Ureter (tissue), 1 donor: Measurements from ENCODE around the gene CITED2. TPM values are rescaled to one million over a fixed set of nuclear protein-coding genes. Genes with fewer than 3 reads are reported as not detected.
"Not testable (repeated sequence)": the region's sequence is repeated elsewhere in the genome, so short reads cannot be mapped to it uniquely, and the experiment has no call there.

ENCODE experiments used
- DNase-seq: peaks from one replicate; pipeline ENCODE4 v3.0.0-alpha.2; 2020; ENCODE audit warnings: low spot score
- total RNA-seq: library from RNA; stranded (reverse); gene quantifications from one replicate; pipeline ENCODE4 v1.2.4, GENCODE V29; 2023
- donor health status: DM: yes; HTN: yes; CAD: no.

CITED2 gene, protein sequence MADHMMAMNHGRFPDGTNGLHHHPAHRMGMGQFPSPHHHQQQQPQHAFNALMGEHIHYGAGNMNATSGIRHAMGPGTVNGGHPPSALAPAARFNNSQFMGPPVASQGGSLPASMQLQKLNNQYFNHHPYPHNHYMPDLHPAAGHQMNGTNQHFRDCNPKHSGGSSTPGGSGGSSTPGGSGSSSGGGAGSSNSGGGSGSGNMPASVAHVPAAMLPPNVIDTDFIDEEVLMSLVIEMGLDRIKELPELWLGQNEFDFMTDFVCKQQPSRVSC
- 67.0 TPM for total RNA-seq

DNA sequence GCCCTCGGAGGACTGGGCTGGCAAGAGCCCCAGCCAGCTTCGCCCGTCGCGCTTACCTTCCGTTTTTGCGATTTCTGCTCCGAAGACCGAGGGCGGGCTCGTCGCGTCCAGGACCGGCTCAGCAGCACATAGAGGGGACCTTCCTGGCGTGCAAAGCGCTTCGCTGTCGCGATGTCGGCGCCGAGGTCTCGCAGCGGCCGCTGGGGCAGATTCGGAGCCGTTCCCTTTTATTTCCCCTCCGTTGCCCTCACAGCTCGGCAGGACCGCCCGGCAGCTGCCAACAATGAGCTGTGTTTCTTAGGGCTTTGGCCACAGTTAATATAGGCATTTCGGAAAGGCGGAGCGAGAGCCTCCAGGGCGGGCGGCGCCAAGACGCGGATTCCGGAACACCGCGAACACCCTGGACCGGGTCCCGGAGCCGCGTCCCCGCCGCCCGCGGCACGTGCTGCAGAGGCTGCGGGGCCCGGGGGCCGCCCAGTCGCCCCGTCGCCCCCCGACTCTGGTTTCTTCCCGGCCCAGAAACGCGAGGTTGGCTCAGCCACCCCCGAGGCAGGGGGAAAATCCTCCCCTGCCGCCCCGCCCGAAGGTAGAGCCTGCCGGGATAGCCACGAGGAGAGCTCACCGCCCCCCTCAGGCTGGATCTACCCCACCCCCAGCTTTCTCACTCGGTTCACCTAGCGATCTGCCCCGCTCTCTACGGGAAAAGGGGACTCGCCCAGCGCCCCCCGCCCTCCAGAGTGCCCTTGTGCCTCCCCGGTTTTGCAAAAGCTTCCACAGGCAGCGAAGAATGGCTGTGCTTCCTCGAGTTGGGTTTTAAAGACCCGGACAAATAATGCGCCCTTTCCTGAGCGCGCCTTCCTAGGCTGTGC, at the start of gene CITED2:
Gene CITED2, minus strand, starts transcription at position 292 of the 869 bp plus-strand sequence. CDS start 704 bp downstream, outside the sequence.
- peak; percentile 95 for DNase-seq

DNA sequence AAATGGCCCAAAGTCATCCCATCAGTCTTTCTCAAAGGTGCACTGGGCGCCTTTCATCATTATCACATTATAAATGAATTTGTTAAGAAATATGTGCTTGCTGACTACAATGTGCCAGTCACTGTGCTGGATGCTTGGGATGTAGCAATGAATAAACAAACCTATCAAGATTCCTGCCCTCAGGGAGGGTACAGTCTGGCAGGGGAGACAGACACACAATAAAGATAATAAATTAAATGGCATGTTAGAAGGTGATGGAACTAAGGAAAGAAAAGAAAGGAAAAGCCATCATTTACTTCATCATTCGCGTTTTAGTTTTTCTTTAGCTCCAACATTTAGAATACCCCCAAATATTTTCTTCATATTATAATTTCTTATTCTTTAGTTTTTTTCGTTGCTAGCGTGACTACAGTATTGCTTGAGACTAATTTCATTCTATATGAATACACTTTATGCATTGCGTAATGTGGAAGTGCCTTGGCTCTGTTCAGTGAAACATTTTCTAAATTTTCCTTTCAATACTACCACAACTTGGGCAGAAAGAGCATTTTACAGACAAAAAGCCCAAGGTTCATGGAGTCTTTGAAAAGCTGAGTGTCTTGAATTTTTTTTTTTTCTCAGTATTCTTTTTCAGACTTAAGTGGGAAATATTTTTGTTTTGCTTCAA, 48.7 kb upstream of the CITED2 start:
- DNase-seq: no peak

DNA sequence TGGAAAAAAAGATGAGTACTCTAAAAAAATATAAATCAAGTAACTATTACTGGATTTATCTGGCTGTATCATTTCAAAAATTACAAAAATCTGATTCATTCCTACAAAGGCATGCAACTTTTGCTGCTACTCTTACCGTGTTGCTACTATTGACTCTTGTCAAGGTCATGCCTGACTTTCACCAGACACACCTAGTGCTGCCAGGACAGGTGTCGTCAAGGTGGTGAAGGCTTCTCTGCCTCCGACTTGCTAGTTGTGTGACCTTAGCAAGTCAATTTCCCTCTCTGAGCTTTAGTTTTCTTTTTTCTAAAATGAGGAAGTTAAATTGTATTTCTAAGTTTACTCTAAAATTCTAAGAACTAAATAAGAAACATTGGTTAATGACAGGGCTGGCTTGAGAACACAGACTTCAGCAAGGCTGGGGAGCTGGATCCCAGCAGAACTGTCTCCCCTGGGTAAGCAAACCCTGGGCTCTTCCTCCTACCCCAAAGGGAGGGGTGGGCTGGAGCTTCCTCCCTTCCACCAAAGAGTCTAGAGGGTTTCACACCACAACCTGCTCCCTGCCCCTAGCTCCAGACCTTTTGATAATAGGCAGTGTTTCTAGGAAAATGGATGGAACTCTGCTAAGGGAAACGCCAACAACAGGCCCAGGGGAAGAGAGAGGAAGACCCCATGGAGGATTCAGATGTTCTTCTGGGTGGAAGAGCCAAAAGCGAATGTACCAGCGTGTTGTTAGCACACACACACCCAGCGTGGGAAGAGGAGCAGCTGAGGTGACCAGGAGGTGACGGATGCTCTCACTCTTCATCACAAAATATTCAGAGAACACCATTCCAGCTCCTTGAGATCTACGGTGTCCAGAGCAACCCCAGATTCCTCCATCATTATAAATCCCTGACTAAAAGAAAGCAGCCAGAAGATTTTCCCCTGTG, 47.9 kb upstream of the CITED2 start:
- no peak for DNase-seq

DNA sequence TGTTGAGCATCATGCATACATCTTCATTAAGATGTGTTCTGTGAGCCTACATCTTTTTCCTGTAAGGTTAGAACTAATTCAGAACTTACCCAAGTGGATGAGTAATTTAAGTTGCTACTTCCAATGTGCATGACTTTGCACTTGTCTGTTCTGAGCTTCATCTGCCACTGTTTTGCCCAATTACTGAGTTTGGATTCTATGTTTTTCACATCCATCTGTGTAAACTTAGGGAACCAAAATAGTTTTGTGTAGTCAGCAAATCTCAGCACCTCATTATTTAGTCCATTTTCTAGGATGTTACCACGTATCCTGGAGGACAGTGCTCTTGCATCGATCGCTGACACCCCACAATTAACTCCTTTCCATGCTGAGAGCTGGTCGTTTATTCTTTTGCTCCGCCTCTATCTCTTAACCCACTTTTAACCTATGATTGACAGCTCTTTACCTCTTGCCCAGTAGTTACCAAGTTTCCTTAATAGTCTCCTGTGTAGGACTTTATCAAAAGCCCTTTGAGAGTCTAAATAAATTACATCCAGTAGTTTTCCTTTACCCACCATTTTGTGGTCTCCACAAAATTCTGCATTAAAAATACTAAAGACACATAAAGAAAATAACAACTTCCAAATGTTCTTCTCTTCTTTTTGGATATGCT, 44.2 kb upstream of the CITED2 start:
- no peak for DNase-seq

DNA sequence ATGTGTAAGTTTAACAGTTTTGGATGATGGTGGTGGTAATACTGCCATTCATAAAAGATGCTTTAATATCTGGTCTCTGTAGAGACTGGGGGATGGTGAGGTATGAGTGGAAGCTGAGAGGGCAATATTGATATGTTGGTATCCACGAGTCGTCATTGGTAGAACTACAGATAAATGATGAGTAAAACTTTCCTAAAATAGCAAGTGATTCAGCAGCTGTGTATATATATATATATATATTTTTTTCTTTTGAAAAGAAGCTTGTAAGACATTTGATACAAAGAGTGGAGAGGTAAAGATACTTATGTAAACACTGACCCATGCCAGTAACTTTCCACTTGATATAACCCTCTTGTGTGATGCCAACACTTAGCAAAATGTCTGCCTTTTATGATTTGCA, 41.7 kb upstream of the CITED2 start:
- DNase-seq: no peak

DNA sequence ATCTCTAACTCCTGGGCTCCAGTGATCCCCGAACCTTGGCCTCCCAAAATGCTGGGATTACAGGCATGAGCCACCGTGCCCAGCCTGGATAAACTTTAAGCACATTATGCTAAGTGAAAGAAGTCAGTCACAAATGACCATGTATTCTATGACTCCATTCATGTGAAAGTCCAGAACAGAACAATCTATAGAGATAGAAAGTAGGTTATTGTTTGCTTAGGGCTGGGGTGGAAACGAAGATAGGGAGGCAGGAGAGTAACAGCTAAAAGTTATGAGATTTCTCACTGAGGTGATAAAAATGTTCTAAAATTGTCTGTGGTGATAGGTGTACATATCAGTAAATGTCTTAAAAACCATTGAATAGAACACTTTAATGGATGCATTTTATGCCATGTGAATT, 40.9 kb upstream of the CITED2 start:
- DNase-seq: no peak

DNA sequence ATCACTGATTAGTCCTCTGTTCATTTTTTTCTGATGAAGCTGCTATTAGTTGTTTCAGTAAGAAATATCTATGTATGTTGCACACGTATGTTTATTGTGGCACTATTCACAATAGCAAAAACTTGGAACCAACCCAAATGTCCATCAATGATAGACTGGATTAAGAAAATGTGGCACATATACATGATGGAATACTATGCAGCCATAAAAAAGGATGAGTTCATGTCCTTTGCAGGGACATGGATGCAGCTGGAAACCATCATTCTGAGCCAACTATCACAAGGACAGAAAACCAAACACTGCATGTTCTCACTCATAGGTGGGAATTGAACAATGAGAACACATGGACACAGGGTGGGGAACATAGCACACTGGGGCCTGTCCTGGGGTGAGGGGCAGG, 37.7 kb upstream of the CITED2 start:
- not testable (repeated sequence) for DNase-seq

DNA sequence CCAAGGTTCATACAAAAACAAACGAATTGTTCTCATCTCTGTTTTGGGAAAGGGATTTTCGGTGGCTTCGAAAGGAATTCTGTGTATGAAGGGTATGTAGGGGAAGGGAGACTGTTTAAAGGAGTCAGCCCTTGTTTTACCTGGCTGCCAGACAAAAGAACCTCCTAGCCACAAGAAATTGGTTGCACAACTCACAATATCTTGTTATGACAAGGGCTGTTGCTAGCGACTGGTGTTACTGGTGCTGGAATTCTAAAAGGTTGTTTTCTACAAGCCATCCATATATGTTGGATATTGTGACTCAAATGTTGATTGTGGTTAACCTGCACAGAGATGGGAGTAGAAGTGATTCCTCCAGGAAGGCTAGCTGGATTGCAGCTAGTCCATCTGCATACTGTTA, 34.6 kb upstream of the CITED2 start:
- DNase-seq: no peak

DNA sequence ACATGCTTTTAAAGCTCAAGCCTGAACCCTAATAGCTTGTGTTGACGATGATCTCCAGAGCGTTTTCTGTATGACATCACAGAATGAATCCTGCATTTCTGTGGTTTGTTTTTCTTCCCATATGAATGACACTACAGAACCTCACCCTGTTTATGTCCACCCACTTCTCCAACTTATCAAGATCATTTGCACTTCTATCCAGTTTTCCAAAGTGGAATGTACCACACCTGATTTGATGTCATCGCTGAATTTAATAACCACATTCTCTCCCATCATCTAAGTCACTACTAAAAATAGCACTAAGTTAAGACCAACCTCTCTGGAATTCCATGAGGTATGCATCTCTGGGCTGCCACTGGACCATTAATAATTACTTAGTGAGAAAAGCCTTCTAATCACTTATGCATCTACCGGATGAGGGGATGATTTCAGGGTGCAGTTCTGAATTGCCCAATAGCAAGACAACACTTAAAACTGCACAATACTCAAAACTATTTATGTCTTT, 33.3 kb upstream of the CITED2 start:
- DNase-seq: no peak

DNA sequence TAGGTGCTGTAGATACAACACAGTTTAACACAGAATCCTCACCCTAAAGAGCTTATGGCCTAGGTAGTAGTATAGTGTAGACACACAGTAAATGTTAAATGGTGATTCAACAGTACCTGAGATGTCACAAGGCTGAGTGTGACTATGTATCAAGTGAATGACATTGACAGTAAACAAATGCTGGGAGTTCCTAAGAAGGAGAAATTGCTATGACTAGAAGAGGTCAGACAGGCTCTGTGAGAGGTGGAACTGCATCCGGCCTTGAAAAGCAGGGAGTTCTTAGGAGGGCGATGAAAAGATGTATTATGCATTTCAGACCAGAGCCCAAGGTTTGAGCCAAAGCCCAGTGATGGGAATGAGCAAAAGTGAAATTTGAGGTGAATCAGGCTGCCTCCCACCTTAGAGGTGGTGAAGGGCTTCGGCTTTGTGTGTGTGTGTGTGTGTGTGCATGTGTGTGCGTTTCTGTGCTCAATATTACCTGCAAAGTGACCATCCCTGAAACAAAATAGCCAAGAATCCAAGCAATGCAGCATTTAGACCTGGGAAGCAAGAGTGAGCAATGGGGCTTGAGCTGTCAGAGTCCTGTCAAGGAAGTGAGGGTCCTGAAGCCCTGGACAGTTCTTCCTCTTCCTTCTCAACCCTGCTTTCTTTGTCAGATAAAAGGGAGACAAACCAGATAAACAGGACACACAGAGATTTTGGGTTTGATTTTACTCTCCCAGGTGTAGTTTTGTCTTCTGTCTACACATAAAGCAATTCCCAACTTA, 32.3 kb upstream of the CITED2 start:
- no peak for DNase-seq

DNA sequence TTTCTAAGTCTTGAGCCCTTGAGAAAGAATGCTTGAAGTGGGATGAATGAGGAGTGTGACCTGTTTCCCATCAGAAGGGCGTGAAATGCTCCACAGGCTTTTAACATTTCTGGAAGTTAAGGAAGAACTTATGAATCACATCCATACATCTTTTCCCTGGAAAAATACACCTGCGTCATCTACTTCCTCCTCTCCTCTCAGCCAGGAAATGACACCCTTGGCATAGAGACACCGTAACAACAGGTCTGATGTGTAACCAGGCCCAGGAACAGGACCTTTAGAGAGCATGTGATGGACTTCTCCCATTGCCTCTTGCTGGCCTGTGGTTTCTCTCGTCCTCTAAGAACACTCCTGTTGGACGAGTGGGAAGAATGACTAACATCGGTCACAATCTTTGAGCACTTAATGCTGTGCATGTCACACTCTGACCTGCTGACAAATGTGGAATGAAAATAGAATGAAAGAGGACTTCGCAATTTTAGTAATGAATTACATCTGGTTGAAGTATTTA, 28.5 kb upstream of the CITED2 start:
- DNase-seq: no peak

DNA sequence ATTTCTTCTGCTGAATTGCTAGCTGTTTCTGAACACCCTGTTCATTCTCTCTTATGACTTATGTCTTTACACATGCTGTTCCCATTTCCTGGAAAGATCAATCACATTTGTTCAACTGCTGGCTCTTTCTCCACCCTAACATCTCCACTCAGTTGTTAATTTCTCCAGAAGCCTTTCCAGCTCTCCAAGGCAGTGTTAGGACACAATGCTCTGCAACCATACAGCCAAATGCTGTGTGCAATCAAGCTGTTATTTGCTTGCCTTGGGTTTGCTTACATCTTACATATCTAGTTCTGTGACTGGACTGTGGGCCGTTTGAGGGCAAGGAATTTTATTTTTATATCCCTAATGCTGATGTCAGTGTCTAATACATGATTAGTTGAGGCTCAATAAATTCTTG, 24.2 kb upstream of the CITED2 start:
- no peak for DNase-seq

DNA sequence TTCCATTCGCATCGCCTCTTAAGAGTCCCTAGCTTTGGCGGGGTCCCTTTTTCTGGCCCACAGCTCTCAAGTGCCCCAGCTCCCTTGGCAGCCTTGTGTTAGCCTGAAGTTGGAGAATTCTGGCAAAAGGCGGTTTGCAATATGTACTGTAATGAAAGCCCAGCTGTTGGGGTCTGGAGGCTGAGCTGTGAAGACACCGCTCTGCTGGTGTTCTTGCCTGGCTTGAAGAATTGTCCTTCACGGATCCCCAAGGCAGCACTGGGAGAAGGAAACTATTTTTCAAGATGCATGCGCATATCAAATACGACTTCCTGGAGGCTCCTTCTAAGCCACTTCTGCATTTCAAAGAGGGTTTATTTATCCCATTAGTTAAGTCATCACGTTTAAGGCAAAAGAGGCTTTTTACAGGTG, 21.4 kb upstream of the CITED2 start:
- DNase-seq: no peak

DNA sequence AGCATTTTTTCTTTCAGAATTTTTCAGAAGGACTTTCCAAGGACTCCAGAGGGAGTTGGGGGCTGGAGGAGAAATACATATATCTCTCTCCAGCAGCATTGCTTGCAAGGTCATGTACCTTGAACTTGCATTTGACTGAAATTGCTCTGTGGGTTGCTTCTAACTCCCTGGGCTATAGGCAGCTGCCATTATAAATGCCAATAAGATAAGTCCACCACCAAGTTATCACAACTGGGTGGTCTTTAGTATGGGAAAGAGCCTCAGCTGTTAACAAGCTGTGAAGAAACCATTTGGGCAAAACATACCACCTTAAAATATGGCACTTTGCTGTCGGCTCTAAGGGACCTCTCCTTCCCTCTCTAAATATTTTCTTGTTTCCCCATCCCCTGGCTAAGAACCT, 20.9 kb upstream of the CITED2 start:
- DNase-seq: no peak

DNA sequence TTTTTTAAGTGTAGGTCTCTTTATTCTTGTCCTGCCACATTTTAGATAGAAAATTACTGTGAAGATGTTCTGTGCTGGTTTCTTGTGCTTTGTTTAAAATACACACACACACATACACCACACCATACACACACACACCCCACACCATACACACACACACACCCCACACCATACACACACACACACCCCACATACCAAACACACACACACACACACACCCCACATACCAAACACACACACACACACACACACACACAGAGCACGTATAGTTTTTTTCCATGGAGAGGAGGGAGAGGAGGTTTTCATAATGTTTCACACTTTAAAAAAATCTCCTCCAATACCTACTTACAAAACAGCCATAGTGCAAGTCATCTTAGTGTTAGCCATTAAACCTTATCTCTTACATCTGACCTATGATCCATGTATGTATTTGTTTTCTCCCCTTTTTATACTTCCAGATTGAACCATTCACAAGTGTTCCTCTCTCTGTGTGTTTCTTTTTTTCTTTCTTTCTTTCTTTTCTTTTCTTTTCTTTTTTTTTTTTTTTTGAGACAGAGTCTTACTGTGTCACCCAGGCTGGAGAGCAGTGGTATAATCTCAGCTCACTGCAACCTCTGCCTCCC, 19.7 kb upstream of the CITED2 start:
- DNase-seq: no peak

DNA sequence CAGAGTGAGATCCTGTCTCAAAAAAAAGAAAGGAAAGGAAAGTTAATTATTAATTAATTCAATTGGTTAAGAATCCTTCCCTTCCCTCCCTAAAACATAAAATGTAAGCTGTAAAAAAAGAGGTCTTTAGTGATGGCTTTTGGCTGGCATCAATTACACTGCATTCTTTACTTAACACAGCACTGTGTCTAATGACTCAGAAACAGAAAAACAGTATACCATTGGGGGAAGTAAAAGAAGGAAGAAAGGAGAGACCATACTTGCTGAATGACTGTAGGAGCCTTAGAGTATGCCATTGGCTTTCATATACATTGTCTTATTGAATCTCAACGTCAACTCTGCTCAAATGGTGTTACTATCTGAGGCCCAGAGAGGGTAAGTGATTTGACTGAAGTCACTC, 18.3 kb upstream of the CITED2 start:
- DNase-seq: no peak

DNA sequence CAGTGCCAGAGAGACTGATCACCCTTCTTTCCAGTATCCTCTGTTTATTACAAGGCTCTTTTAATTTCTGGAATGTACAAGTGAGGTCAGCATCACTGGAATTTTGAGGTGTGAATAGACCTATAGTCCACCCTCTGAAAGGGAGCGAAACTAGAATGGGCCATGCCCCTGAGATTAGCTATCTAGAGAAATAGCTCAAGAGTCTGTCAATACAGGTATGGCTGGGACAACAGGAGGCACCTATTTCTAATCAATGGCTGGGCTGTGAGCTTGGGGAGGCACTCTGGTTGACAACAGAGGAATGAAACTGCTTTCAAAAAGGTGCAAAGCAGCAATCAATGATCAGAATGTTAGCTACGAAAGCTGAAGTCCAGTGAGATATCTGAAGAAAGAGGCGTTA, 17.3 kb upstream of the CITED2 start:
- DNase-seq: no peak

DNA sequence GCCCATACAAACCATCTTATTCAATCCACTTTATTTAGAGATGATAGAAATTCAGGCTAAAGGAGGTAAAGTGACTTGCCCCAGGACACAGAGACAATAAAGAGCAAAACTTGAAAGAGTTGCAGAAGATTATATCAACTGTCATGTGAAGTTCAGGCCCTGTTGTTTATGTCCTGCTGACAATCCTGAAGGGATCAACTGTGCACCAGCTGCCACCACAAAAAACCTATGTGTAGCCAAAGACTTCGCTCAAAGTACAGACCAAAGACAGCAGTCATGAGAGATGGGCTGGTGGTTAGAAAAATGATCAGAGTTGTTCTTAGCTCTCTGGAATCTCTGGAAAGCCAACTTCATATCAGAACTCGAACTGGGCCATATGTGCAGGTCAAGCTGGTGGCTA, 16.0 kb upstream of the CITED2 start:
- DNase-seq: no peak

DNA sequence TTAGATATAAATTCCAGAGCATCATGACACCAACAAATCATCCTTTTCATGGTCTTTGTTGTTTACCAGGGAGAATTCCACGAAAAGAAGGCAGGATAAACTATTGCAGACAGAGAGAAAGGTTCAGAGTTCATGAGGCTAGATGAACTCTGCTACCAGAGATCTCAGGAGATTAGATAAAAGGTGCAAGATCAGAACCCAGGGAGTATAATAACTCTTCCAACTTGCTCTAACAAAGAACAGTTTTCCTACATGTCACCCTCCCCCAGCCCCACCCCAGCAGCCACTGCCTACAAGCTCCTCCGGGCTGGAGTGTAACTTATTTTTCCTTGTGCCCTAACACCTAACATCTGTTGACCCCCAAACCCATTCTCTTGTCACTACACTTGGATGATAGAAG, 13.9 kb upstream of the CITED2 start:
- no peak for DNase-seq
